HG03135 (cell line): ENCODE results near the gene NUDT7.

ENCODE experiments used
- ATAC-seq: cut with Tn5 transposase; IDR thresholded peaks from one replicate; pipeline ENCODE4 v1.9.1; 2021; ENCODE audit warnings: mild to moderate bottlenecking, moderate library complexity; ENCODE audit not compliant: unreplicated experiment

NUDT7 gene

DNA sequence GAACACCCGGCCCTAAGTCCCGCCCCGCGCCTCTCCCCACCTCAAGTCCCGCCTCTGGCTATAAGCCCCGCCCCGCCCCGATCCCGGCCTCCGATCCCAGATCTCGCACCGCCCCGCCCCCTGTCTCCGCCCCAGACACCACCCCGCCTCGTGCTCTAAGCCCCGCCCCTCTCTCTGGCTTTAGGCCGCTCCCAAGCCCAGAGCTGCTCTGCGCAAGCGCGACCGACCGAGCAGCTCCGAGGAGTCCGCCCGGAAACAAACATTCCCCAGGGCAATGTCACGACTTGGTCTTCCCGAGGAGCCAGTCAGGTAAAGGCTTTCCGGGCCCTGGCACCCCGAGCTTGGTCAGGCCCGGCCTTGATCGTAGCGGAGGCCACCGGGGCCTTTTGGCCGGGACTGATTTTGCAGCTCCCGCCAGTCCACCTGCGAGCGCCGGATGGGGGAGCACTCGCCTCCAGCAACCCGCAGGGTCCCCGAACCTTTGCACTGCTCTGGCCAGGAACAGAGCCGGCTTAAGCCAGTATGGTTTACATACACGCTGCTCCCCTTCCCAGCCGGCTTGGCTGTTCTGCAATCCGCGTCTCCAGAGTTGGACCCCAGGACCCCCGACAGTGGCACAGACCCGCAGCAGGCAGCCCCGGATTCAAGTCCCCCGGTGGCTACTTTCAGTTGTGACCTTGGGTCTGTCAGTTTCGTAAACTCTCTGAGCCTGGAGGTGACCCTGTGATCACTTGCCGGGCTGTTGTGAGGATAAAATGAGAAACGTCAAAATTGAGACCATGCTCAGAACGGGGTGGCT, at the start of gene NUDT7:
NUDT7 (plus strand) TSS at position 206 of the 799 bp plus-strand sequence; CDS start at position 275, 69 bp downstream.
- ATAC-seq: peak; percentile 91

DNA sequence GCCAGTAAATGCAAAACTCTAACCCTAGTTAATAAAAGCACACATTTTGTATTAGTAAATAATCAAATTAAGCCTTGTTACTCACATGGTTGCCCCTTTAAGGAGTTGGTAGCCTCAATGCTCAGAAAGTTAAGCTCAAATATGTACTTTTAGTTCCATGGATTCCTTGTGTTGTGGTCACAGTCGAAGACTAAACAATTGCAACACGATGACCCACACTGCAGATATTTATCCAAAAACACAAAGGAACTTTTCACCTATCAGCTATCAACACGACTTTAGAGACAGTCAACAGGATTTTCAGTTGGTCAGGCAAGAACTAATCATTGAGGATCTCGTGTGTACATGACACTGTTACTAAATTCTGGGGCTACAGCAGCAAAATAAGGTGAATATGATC, 47.4 kb upstream of the NUDT7 start:
- no peak for ATAC-seq

DNA sequence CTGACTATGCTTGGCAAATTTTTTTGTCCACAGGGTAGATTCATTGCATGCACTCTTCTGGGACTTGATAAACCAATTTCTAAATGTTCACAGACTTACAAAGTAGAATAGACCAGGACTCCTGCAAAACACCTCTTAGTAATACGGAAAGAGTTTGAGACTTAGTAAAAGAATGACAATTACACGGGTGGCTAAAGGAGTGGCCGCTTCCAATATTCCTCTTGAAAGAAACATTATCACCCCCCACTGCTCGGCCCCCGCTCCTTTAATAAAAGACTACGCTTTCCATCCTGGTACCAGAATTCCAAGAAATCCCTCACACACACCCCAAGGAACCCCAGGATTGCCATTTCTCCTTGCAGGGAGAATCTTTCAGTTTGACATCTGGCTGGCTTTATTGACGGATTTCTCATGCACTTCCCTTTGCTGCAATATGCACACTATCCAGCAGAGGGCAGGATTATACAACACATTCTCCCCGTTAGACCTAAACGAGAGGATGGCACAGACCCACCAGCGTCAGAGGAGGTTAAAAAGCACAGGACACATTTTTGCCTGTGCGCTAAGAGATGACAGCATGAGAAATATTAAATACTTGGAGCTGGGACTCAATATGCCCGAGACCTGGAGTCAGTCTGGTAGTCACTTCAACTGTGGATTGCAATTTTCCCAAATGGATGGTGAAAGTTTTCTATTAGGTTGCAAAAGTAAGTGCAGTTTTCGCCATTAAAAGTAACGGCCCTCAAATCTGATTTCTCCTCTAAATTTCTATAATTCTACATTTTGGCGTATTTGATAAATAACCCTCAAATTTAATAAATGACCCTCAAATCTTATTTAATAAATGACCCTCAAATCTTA, 46.6 kb upstream of the NUDT7 start:
- ATAC-seq: peak; percentile 71

DNA sequence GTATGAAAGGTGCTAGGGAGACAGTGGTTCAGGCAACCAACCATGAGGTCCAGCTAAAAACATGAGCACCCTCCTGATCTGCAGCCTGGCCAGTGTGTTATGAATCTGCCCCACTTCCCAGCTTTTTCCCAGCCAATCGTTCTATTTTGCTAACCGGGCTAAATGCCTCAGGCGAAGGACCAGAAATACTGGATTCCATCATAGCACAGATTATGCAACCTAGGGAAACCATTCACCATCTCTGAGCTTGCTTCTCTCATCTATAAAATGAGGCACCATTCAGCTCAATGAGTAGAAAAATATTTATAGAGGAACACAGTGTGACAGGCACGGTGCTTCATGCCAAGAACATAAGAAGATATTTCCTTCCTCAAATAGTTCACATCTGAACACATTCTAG, 45.2 kb upstream of the NUDT7 start:
- ATAC-seq: no peak

DNA sequence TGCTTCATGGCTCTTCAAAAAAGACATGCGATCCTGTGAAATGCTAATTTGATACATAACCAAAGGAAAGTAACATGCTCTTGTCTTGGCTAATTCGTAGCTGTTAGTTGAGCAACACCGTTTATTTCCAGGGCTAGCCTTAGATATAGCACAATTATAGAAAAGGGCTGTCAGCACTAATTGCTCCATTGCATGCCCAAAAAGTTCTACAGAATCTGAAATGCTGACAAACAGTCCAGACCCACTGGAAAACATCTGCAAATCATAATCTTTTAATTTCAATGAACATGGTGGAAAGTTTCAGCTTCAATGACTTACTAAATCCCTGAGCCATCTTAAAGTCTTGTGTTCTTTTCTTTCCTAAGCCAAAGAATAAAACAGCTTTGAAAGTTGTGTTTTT, 42.9 kb upstream of the NUDT7 start:
- ATAC-seq: no peak

DNA sequence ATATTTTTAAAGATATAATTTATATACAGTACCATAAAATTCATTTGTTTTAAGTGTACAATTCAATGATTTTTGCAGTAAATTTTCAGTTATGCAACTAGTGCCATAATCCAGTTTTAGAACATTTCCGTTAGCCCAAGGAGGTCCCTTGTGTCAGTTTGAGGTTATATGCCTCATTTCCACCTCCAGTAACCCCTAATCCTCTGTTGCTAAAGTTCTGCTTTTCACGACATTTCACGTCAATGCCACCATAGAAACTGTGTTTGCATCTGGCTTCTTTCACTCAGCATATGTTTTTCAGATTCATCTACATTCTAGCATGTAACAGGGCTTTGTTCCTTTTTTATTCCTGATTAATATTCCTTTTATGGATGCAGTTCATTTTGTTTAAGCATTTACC, 42.4 kb upstream of the NUDT7 start:
- ATAC-seq: no peak

DNA sequence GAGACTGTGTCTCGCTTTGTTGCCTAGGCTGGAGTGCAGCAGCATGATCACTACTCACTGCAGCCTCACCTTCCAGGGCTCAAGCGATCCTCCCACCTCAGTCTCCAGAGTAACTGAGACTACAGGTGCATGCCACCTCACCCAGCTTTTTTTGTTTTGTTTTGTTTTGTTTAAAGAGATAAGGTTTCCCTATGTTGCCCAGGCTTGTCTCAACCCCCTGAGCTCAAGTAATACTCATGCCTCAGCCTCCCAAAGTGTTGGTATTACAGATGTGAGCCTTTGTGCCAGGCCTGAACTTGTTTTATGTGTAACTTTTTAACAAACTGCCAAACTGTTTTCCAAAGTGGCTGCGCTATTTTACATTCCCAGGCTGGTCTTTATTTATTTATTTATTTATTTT, 41.8 kb upstream of the NUDT7 start:
- ATAC-seq: no peak

DNA sequence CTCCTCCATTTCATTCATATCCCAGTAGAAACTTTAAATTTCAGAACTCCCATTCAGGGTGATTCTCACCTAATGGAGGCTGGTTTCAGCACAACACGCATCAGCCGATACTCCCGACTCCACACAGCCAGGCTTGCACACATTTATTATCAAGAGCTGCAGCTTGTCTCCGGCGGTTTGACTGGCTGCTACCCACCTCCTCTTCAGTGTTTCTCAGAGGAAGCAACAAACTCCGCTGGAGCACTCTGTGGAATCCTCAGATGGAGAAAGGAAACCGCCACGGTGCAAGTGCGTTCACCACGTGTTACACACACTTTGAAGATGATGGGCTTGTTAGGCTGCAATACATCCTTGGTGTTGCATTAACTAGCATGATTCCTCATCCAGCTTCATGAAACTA, 39.7 kb upstream of the NUDT7 start:
- no peak for ATAC-seq

DNA sequence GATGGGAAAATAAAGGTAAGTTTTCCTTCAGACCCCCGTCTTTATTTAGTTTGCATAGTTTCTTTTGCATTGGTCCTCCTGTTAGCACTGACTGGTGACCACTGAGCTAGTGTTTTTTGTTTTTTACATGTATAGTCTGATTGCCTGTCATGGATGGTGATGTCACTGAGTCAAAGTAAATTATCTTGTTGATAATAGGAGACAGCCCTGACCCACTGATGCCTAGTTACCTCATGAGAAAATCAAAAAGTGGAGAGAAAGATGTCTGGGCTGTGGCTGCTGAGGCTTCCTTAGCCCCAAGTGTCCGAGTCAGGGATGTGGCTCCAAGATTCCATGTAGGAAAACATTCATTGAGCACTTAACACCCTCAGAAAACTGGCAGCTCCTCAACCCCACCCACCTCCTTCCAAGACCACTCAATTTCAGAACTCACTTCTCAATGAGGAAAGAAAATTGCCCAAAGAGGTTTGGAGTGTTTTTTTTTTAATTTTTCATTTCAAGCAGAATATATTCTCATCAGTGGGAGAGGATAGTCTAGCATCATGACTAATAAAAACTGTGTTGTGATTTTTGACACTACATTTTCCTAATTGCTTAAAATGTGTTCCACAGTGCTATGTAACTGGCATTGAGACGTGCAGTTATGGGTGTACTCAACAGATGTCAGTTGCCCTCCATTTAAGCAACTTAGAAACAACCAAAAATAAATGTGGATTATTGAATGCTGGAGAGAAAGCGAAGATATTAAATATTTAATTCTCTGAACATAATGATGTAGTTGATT, 38.7 kb upstream of the NUDT7 start:
- ATAC-seq: no peak

DNA sequence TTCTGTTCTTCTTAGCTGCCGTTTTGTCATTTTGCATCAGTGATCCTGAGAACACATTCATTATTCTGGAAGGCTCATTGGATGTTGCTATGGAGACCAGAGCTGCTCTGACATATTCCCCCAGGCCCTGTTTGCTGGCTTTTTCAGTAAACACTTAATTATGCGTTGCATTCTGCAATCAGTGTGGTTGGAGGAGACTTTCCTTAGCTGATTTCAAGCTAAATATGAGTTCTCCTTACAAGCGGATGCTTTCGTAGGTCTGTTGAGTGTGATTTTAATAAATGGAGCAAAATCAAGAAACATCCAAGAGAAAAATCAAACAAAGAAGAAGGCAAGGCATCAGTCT, 38.2 kb upstream of the NUDT7 start:
- no peak for ATAC-seq

DNA sequence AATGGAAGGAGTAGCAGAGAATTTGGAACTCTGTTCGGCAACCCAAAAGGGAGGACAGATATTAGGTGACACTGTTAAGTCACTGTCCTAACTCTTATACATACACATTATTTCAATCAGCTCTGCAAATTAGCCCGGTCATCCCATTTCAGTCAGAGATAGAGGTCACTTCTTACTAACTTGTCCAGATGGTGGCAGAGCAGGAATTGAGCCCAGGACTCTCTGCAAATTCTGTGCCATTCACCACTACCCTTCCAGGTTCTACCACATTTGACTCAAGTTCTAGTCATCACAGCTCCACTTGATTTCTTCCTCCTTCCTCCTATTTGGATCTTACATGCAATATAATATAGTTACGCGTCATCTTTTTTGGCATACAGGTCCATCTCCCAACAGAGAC, 35.9 kb upstream of the NUDT7 start:
- ATAC-seq: no peak

DNA sequence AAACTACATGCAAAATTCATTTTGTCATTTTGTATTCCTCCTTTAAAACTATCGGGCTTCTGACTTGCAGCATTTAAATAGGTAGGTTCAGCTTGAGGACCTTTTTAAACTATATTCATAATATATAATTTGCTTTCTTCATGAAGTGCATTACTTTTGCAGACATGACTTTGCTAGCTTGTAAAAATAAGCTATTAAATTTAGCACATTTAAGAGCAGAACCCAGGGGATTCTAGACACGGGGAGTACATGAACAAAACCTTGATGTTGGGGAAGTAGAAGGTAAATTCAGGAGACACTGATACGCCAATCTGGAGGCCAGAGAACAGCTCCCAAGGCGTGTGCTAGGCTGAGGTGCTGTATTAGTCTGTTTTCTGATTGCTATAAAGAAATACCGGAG, 32.3 kb upstream of the NUDT7 start:
- ATAC-seq: no peak

DNA sequence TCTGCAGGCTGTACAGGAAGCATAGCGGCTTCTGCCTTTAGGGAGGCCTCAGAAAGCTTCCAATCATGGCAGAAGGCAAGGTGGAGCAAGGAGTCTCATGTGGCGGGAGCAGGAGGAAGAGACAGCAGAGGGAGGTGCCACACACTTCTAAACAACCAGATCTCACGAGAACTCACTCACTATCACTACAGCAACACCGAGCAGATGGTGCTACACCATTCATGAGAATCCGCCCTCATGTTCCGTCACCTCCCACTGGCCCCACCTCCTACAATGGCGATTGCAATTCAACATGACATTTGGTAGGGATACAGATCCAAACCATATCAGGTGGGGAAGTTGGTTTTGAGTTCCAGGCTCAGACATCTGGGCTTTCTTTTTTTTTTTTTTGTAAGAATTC, 31.9 kb upstream of the NUDT7 start:
- ATAC-seq: no peak

DNA sequence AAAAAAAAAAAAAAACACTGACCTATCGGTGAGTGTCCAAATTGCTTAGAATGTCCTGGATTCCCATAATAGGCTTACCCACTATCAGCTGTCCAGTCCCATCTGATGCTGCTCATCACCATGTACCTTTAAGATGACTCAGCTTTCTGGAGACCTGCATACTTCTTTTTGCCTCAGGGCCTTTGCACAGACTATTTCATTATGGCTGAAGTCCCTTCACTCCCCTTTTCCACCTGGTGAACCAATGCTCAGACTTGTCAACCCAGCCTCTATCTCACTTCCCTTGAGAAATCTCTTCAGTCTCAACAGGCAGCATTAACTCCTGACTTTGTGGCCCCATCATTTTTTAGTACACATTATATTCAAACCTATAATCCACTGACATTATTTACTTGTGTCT, 29.7 kb upstream of the NUDT7 start:
- ATAC-seq: no peak

DNA sequence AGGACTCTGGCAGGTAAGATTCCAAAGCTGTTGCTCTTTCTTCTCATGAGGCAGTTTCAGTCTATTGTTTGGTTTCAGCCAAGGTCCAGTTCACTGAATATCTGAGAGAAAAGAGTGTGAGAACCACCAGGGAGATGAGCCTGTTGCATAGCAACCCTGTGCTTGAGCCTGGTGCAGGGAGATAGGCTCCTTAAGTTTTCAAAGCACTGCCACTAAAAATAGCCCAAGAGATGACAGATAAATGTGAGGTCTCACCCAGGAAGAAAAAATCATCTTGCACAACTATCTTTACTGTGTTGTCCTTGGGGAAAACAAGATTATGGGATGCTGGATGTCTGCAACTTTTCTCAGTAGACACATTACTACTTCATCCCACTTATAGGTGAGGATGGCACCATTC, 26.2 kb upstream of the NUDT7 start:
- ATAC-seq: no peak

DNA sequence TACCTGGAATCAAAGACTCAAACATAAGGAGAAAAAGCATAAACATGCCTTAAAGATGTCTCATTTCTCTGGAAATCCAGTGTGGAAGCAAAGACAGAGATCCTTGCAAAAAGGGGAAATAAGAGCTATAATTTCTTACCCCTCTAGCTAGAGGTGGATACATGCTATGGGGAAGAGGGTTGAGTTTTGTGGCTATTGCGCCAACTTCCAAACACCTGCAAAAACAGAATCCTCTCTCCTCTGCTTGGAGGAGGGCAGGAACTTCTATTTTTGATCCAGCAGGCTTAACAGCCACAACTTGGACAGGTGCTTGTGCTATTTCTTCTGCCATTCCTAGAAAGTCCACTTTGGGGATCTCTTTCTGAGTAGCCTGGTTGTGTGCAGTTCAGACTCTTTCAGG, 21.5 kb upstream of the NUDT7 start:
- ATAC-seq: no peak

DNA sequence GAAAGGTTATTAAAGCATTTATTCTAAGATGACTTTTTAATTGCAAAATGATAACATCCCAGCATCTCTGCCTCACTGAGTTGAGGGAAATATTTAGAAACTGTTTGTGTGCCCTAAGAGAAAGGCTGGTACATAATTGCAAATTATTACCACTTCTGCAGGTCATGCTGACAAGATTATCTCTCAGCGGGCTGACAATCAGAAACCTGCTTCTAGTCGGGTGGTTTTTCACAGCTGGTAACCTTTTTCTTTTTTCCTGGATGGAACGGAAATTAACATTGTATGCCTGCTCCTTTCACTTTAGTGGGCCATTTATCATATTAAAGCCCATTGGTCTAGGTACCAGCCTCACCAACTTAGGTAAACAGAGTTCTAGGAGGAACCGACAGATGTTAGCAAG, 17.0 kb upstream of the NUDT7 start:
- ATAC-seq: no peak

DNA sequence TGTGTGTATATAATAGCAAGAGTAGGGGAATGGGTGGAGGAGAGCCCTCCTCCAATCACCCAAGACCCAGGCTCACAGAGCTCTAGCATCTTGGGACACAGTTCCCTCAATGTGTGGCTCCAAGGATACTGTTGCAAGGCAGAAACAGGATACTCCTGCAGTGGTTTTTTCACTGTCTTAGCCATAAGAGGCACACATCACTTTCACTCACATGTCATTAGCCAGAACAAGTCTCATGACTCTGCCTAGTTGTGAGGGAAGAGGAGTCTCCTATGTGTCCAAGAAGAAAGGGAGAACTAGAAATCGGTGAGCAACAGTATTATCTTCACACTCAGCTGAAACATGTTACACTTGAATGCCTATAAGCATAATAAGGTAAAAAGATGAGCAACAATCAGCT, 11.1 kb upstream of the NUDT7 start:
- no peak for ATAC-seq

DNA sequence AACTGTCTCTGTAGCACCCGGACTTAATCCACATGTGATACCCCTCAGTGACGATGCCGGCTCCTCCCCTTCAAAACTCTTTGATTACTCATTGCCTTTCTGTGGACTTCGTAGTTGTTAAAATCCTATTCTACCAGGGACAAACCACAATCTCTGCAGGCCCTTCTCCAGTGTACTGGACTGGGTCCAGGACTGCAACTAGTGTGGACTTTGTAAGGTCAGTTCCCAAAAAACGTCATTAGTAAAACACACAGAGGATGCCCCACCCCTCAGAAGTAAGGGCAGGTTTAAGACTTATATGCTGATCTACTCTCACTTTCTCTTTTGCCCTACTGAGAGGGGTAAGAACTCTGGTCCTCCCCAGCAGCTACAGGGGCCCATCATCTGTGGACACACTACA, 10.5 kb upstream of the NUDT7 start:
- no peak for ATAC-seq

DNA sequence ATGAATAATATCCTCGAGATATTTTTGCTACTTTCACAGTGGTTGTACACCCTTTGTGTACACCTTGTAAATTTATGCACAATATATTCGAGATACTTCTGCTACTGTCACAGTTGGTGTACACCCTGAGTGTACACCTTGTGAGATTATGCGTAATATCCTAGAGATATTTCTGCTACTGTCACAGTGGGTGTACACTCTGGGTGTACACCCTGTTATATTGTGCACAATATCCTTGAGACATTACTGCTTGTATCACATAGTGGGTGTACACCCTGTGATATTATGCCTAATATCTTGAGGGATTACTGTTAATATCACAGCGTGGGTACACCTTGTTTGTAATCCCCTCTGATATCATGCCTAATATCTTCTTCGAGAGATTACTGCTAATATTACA, 7.2 kb upstream of the NUDT7 start:
- no peak for ATAC-seq

DNA sequence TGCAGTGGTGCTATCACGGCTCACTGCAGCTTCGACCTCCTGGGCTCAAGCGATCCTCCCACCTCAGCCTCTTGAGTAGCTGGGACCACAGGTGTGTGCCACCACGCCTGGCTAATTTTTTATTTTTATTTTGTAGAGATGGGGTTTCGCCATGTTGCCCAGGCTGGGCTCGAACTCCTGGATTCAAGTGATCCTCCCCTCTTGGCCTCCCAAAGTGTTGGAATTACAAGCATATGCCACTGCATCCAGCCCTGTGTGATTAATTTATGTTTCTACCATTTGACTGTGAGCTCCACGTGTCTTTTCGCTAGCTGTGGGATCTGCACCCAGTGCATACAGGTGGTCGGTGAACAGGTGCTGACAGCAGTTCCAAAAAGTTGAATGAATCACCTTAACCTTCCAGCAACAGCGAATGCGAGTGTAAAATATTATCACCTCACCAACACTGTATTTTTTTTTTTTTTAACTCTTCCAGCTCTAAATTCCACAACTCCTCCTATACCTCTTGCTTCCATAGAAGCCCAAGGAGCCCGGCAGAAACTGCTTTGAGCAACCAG, 484 bp upstream of the NUDT7 start:
- peak; percentile 29 for ATAC-seq
